ENCODE measurements around the gene UGT1A1. TPM values are rescaled to one million over a fixed set of nuclear protein-coding genes. Genes with fewer than 3 reads are reported as not detected.

The UGT1A1 gene
- total RNA-seq, 1 experiment from 2014 or later: not detected

GRCh38 chr2:233815861-233816260, 55.8 kb downstream of the UGT1A1 start:
- no peak overlapping the region for H3K27ac ChIP-seq (ENCODE audit: low read depth, low read length)
- H3K27me3 ChIP-seq (ENCODE audit: insufficient read depth, low read length): no peaks in the 10 kb centered on the region
- no peaks in the 10 kb centered on the region for H3K79me2 ChIP-seq (ENCODE audit: insufficient read depth, low read length)
- no peaks in the 10 kb centered on the region for H4K20me1 ChIP-seq (ENCODE audit: insufficient read depth)
- no peaks in the 10 kb centered on the region for H3K4me1 ChIP-seq (ENCODE audit: control insufficient read depth in 1 of 2, insufficient read depth in 2 of 2, low read length in 2 of 2)
- no peak overlapping the region for H2AFZ ChIP-seq (ENCODE audit: low read depth, low read length, poor library complexity, severe bottlenecking)
- no peak for ATAC-seq
- H3K9ac ChIP-seq (ENCODE audit: low read length): no peak overlapping the region
- intact Hi-C loops (cut with micrococcal nuclease): no loop called here
- no peak overlapping the region for H3K4me2 ChIP-seq (ENCODE audit: low read length)
- no peak overlapping the region for H3K4me3 ChIP-seq (replicated peaks in 1 of 2; ENCODE audit: low read depth in 1 of 2, low read length in 2 of 2)
- ChIA-PET POLR2A (no interaction called here), RAD21 (ENCODE audit: low non-redundant PET in 1 of 2, low total read pairs in 2 of 2, uncharacterized antibody in 2 of 2, unreplicated experiment in 2 of 2) (no interaction called here), CTCF (no interaction called here)
- no peak for DNase-seq (ENCODE audit: low read depth, low spot score)
- no peaks in the 10 kb centered on the region for H3K9me3 ChIP-seq (ENCODE audit: control insufficient read depth in 1 of 2, insufficient read depth in 1 of 2, low read depth in 1 of 2, low read length in 2 of 2)
- TF ChIP-seq RAD21 (IDR thresholded peaks at IDR 0.05; ENCODE audit: low read depth): no peak
- no peak for TF ChIP-seq MAX (IDR thresholded peaks at IDR 0.05)
- no peak for TF ChIP-seq ELF1 (IDR thresholded peaks at IDR 0.05; ENCODE audit: borderline replicate concordance, low read depth)
- TF ChIP-seq SP1 (IDR thresholded peaks at IDR 0.05; ENCODE audit: low read depth): no peak
- no peak for TF ChIP-seq REST (IDR thresholded peaks at IDR 0.05; ENCODE audit: low read depth)
- no peak for TF ChIP-seq POLR2A (IDR thresholded peaks at IDR 0.05; ENCODE audit: borderline replicate concordance, extremely low read depth, insufficient read depth, insufficient read length)
- TF ChIP-seq ATF3 (IDR thresholded peaks at IDR 0.05): no peak
- TF ChIP-seq EZH2phosphoT487 (IDR thresholded peaks at IDR 0.05; ENCODE audit: borderline replicate concordance): no peak
- no peak for TF ChIP-seq SRF (IDR thresholded peaks at IDR 0.05; ENCODE audit: low read depth)
- TF ChIP-seq CBX3 (IDR thresholded peaks at IDR 0.05; ENCODE audit: low read depth): no peak
- TF ChIP-seq POLR2AphosphoS5 (IDR thresholded peaks at IDR 0.05; ENCODE audit: low read depth, low read length): no peak
- TF ChIP-seq YY1 (IDR thresholded peaks at IDR 0.05; ENCODE audit: extremely low read depth, insufficient replicate concordance, low read depth, low read length): no peak
- TF ChIP-seq EZH2 (IDR thresholded peaks at IDR 0.05): no peak
- TF ChIP-seq FOSL1 (IDR thresholded peaks at IDR 0.05; ENCODE audit: low read depth): no peak
- BruUV-seq (replicated peaks): no TSS peak
- no peaks in the 10 kb centered on the region for H3K36me3 ChIP-seq (ENCODE audit: control insufficient read depth in 1 of 2, insufficient read depth in 2 of 2, low read length in 2 of 2)
- H3K9me2 ChIP-seq (ENCODE audit: insufficient read depth): no peaks in the 10 kb centered on the region
